ENCODE measurements around the gene ZNF565.
"Not testable (repeated sequence)": the region's sequence is repeated elsewhere in the genome, so short reads cannot be mapped to it uniquely, and the experiment has no call there.

Gene ZNF565

DNA sequence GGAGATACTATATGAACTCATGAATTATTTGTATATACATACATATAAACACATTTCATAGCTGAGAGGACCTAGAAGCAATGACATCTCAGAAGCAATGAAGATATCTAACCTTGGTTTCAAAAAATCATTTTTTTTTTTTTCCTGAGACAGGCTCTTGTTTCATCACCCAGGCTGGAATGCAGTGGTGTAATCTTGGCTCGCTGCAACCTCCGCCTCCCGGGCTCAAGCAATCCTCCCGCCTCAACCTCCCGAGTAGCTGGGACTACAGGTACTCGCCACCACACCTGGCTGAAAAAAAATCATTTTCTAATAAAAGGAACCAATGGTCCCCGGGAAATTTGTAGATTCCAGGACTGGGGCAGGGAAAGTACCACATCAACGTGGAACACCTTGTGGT is 4.0 kb downstream of the ZNF565 start:
- no peak for DNase-seq

- no peak for DNase-seq
Measured at GRCh38 chr19:36209372-36209771, 5.1 kb downstream of the ZNF565 start.

DNA sequence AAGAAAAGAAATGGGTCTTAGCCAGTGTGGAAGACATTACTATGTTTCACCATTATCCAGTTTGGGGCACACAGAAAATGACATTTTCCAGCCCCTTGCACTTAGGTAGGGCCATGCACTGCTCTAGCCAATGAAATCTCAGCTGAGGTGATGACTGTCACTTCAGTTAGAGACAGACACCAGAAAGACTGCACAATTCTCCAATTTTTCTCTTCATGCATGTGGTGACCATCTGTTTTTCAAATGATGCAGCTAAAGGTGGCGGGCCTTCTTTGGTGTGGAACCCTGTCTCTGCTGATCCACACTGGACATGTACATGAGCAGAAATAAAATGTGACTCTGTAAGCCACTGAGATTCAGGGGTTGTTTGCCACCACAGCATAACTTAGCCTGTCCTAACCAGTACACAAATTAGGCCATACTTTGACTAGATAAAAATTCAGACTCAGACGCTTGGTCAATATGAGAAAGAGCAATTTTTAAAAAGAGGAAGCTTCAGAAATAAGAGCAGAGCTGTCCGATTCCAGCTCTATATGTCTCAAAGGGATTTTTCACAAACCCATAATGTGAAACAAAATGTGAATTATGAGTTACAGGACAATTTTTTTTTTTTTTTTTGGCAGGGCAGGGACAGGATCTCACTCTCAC is 6.7 kb downstream of the ZNF565 start:
- no peak for DNase-seq

DNA sequence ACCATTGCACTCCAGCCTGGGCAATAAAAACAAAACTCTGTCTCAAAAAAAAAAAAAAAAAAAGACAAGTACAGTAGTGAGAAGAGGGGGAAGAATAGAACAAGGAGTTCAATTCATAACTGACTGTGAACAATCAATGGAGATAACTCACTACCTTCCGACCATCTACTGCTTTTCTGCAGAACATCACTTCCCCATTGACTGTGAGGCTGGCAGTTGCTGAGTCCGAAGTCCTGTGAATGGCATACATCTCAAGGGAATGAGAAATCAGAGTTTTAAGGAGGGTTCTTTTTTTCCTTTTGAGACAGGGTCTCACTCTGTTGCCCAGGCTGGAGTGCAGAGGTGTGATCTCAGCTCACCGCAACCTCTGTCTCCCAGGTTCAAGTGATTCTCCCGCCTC is 11.2 kb downstream of the ZNF565 start:
- no peak for DNase-seq

- no peak for DNase-seq
Measured at GRCh38 chr19:36201684-36202083, 12.8 kb downstream of the ZNF565 start.

- DNase-seq = no peak
Measured at GRCh38 chr19:36198119-36198518, 16.3 kb downstream of the ZNF565 start.

- no peak for DNase-seq
Measured at GRCh38 chr19:36196249-36196648, 18.2 kb downstream of the ZNF565 start.

DNA sequence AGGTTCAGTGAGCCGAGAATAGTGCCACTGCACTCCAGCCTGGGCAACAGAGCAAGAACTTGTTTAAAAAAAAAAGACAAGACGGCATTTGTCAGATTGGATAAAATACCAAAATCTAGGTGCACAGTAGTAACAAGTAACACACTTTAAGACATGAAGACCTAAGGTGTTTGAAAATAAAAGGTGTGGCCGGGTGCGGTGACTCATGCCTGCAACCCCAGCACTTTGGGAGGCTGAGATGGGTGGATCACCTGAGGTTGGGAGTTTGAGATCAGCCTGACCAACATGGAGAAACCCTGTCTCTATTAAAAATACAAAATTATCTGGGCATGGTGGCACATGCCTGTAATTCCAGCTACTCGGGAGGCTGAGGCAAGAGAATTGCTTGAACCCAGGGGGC is 27.7 kb downstream of the ZNF565 start:
- not testable (repeated sequence) for DNase-seq

DNA sequence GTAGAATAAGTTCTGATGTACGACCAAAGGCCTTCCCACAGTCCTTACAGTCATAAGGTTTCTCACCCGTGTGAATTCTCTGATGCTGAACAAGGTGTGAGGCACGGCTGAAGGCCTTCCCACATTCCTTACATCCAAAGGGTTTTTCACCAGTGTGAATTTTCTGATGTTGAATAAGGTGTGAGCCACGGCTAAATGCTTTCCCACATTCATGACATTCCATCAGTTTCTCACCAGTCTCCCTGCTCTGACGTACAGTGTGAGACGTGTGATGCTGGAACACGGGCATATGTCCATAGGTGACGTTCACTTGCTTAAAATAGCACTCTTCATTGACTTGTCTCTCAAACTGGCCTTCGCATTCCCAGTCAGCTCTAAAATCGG is 31.2 kb downstream of the ZNF565 start:
- no peak for DNase-seq

- DNase-seq = no peak
Measured at GRCh38 chr19:36182612-36183244, 31.7 kb downstream of the ZNF565 start.

DNA sequence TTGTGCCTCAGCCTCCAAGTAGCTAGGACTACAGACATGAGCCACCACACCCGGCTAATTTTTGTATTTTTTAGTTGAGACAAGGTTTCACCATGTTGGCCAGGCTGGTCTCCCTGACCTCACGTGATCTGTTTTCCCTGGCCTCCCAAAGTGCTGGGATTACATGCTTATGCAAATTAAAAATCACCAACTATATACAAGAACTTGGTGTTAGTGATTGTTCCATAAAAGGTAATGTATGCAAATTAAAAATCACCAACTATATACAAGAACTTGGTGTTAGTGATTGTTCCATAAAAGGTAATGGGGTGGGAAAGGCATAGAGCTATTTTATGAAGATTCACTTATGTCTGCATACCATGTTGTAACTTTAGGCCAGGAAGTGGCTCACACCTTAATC is 35.4 kb downstream of the ZNF565 start:
- not testable (repeated sequence) for DNase-seq

DNA sequence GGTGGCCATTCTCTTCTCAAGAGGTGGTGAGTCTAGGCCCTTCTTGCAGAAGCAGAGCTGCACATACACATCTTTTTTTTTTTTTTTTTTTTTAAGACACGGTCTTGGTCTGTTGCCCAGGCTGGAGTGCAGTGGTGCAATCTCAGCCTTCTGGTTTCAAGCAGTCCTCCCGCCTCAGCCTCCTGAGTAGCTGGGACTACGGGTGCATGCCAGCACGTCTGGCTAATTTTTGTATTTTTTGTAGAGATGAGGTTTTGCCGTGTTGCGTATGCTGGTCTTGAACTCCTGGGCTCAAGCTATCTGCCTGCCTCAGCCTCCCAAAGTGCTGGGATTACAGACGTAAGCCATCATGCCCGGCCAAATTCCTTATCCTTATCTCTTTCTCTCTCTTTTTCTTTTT is 40.6 kb downstream of the ZNF565 start:
- not testable (repeated sequence) for DNase-seq

GRCh38 chr19:36172852-36173251 is 41.6 kb downstream of the ZNF565 start:
- no peak for DNase-seq

DNA sequence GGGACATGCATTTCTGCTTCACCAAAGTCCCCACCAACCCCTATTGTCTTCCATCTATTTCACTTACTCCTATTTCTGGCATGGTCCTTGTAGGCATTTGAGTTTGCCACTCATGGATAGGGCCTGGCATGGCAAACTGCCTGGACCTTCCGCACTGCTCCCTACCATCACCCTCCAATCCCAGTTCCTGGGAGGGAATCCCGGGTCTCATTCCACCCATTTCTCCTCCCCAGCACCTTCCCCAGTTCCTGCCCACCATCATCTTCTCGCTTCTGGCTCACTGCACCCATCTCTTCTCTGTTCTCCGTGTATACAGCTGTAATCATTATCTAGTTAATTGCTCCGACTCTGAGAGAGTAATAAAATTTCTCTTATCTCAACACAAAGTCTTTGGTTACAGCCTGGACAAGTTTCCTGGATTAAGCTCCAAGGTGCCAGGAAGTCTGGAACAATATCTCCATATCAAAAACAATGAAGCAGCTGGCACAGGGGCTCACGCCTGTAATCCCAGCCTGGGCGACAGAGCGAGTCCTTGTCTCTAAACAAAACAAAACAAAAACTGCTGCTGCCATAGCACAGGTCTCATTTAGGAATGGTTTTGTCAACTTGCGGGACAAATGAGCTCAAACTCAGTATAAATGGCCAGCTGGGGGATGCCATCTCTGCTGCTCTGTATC is 45.2 kb downstream of the ZNF565 start:
- DNase-seq = no peak

- no peak for DNase-seq
Measured at GRCh38 chr19:36163813-36164212, 50.7 kb downstream of the ZNF565 start.

DNA sequence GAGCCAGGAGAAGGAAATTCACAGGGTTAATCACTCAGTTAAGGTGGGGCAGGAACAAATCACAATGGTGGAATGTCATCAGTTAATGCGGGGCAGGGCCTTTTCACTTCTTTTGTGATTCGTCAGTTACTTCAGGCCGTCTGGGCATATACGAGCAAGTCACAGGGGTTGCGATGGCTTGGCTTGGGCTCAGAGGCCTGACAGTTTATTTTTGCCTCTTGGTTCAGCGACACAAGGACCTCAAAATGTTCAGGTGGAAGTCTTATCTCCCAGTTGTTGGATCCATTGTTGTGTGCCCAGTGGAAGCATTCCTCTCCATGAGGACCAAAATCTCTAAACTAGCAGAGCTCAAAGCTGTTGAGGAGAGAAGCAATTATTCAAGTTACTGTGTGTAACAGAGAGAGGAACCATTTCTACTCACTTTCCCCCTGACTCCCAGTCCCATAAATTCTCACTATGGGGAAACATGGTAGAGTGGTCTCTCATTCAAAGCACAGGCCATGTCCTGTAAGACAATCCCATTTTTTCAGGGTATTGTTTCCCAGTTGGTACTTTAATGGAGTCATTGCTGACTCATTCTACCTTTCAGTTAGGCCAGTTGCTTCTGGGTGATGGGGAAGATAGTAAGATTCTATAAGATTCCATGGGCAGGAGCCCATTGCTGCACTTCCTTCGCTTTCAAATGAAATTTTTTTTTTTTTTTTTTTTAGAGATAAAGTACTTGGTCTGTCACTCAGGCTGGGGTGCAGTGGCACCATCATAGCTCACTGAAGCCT is 53.5 kb downstream of the ZNF565 start:
- no peak for DNase-seq

DNA sequence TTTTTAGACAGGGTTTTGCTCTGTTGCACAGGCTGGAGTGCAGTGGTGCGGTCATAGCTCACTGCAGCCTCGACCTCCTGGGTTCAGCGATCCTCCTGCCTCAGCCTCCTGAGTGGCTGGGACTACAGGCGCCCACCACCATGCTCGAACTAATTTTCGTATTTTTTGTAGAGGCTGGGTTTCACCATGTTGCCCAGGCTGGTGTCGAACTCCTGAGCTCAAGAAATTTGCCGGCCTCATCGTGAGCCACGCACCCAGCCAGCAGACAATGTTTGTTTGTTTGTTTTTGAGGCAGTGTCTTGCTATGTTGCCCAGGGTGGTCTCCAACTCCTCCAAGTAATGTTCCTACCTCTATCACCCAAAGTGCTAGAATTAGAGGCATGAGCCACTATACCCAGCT is 61.3 kb downstream of the ZNF565 start:
- no peak for DNase-seq

DNA sequence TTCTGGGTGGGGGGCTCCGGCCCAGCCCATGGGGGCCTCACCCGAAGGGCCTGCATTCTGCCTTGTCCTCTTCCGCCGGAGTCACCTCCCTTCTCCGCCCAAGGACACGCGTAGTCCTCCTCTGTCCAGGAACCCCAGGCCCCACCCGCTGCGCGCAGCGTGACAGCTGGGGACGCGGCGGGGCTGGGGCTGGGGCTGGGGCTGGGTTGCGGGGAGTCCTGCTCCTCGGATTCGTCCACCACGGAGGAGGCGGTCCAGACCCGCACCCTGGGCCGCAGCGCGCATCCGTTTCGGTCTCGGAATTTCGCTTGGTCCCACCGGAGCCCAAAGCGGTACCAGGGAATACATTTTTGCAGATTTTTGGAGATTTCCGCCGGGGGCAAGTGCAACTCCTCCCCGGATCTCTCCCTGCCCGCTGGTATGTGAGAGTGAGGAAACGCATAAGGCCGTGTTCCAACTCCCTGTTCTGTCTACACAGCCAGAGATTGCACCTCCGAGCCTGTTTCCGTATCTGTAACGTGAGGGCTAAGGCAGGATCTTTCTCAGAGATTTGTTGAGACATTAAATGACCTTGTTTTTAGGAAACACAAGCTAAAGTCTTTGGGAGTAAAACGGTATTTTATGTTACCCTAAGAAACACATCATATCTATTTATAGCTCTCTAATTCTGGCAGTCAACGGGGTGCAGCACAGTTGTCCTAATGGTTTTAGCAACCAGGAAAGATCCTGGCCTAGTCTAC is 61.9 kb downstream of the ZNF565 start, which contains the start of gene COX7A1:
COX7A1 (minus strand) TSS at position 96 of the 740 bp plus-strand sequence; CDS start at position 56, 40 bp downstream.
- DNase-seq = no peak

DNA sequence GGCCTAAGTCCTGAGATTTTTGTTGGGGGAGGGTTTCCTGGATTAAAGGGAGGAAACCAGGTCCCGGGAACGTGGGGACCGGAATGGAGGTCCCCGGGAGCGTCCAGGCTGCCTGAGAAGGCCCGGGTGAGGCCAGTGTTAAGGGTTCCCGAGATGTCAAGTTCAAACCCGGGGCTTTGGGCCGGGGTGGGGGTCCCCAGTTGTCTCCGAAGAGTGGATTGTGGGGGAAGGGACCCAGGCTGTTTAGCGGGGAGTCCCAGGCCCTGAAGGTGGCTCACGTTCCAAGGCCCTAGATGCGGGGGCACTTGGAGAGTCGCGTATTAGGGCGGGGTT is 62.5 kb downstream of the ZNF565 start:
- no peak for DNase-seq

DNA sequence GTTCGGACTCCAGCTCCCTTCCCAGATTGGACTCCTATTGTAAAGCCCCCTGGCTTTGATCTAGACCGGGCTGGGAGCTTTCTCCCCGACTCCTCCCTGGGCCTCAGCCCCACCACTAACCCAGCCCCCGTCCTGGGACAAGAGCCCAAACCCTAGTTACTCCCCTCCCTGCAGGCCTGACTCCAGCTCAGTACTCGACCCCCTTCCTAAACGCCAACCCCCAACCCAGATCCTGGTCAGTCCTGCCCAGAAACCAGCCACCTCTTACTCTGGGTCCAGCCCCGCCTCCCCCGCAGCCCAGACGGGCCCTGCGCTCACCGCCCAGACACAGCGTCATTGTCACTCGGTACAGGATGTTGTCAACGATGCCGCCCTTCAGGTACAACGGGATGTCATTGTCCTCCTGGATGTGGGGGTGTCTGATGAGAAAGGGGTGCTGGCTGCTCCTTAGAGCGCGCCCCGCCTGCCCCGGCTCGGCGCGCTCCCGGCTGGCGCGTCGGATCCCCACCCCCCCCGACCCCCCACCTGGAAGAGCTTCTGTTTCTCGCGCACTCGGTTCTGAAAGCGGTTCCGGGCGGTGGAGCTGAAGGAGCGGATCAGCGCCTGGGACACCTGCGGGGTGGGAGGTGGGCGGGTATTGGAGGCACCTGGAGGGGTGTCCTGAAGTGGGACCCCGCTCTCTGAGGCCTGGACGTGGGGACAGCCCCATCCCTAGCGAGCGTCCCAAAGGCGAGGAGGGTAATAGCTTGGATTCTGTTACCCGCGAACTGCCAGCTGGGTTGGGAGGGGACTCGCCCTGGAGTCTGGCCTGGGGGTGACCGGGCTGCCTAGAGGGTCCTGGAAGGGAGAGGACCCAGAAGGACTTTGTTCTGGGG is 63.1 kb downstream of the ZNF565 start:
- no peak for DNase-seq

DNA sequence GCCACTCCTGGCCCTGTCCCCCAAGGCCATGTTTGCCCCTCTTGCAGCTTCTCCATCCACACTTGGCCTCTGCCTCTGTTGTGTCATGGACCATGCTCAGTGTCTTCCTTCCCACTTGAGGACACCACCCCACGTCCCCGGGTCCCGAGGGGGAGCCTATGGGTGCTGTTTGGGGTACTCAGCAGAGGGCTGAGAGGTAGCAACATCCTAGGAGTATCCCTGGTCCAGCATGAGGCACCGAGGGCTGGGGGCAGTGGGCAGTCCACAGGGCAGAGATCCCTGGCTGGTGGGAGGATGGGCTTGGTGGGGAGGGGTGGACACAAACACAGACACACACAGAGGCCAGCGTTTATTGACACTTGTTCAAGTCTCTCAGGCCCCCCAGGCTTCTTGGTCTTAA is 63.9 kb downstream of the ZNF565 start:
- DNase-seq = no peak
